ENCODE results near the gene HOXB7. TPM values are rescaled to one million over a fixed set of nuclear protein-coding genes. Genes with fewer than 3 reads are reported as not detected.

The HOXB7 gene
- total RNA-seq, 1 donor from 2014 or later = 24.9 TPM

- no peak for DNase-seq (ENCODE audit: low read depth)
- H3K4me3 ChIP-seq (ENCODE audit: low read depth, low read length) = peak overlapping the region; percentile 86
These were observed 6.1 kb upstream of the HOXB7 start for GRCh38 chr17:48616717-48617470.

GRCh38 chr17:48615963-48616716 lies 5.3 kb upstream of the HOXB7 start:
- TF ChIP-seq CTCF (conservative IDR thresholded peaks at IDR 0.05; ENCODE audit: low read depth, low read length) = no peak
- H3K4me3 ChIP-seq (ENCODE audit: low read depth, low read length) = peak overlapping the region; percentile 86
- DNase-seq (ENCODE audit: low read depth) = no peak

More at GRCh38 chr17:48616717-48617470, 6.1 kb upstream of the HOXB7 start:
- no peak for TF ChIP-seq CTCF (conservative IDR thresholded peaks at IDR 0.05; ENCODE audit: low read depth, low read length)

GRCh38 chr17:48615047-48615962 lies 4.5 kb upstream of the HOXB7 start, which contains the start of gene HOXB8:
Gene HOXB8, minus strand, starts transcription at chr17:48615292. Its CDS starts 588 bp downstream, at chr17:48614704.
- no peak for TF ChIP-seq CTCF (conservative IDR thresholded peaks at IDR 0.05; ENCODE audit: low read depth, low read length)
- DNase-seq (ENCODE audit: low read depth) = no peak
- H3K4me3 ChIP-seq (ENCODE audit: low read depth, low read length) = peak within 1 kb of the TSS; percentile 86

GRCh38 chr17:48613862-48614694 lies 3.3 kb upstream of the HOXB7 start:
- no peak for TF ChIP-seq CTCF (conservative IDR thresholded peaks at IDR 0.05; ENCODE audit: low read depth, low read length)
- no peak for DNase-seq (ENCODE audit: low read depth)
- peak overlapping the region; percentile 86 for H3K4me3 ChIP-seq (ENCODE audit: low read depth, low read length)

- DNase-seq (ENCODE audit: low read depth) = no peak
- H3K4me3 ChIP-seq (ENCODE audit: low read depth, low read length) = peak overlapping the region; percentile 86
- TF ChIP-seq CTCF (conservative IDR thresholded peaks at IDR 0.05; ENCODE audit: low read depth, low read length) = no peak
These were observed 2.3 kb upstream of the HOXB7 start for GRCh38 chr17:48612854-48613691.

Measured in epithelial cell of proximal tubule (primary cell).